Effector memory CD8-positive, alpha-beta T cell (primary cell): ENCODE measurements around the gene EFNA2.

Source experiments
- ATAC-seq: fragments of 150-1000 bp; cut with Tn5 transposase; replicated peaks from 2 replicates; pipeline ENCODE4 v1.10.0; 2021; ENCODE audit warnings: mild to moderate bottlenecking, moderate library complexity
- DNase-seq, 3 experiments: peaks; one replicate each; pipeline ENCODE4 v3.0.0; 2021
- H3K27ac Mint-ChIP-seq, 2 donors: one replicate each; pipeline ENCODE4 v1.8.0; 2022; ENCODE audit warnings: mild to moderate bottlenecking in 2 of 2, mixed read lengths in 2 of 2, moderate library complexity in 2 of 2
- H3K27me3 Mint-ChIP-seq, 2 donors: one replicate each; pipeline ENCODE4 v1.8.0; 2022; ENCODE audit warnings: mixed read lengths in 2 of 2
- H3K36me3 Mint-ChIP-seq: one replicate; pipeline ENCODE4 v1.8.0; 2022; ENCODE audit warnings: mild to moderate bottlenecking, moderate library complexity, mixed read lengths; ENCODE audit not compliant: insufficient read depth
- H3K4me1 Mint-ChIP-seq, 2 donors: one replicate each; pipeline ENCODE4 v1.8.0; 2022; ENCODE audit warnings: low read depth in 2 of 2, mixed read lengths in 2 of 2
- H3K4me3 Mint-ChIP-seq, 2 donors: one replicate each; pipeline ENCODE4 v1.8.0; 2022; ENCODE audit warnings: mild to moderate bottlenecking in 2 of 2, mixed read lengths in 2 of 2, moderate library complexity in 2 of 2
- H3K9me3 Mint-ChIP-seq, 2 donors: one replicate each; pipeline ENCODE4 v1.8.0; 2022; ENCODE audit warnings: mixed read lengths in 2 of 2

The EFNA2 gene

DNA sequence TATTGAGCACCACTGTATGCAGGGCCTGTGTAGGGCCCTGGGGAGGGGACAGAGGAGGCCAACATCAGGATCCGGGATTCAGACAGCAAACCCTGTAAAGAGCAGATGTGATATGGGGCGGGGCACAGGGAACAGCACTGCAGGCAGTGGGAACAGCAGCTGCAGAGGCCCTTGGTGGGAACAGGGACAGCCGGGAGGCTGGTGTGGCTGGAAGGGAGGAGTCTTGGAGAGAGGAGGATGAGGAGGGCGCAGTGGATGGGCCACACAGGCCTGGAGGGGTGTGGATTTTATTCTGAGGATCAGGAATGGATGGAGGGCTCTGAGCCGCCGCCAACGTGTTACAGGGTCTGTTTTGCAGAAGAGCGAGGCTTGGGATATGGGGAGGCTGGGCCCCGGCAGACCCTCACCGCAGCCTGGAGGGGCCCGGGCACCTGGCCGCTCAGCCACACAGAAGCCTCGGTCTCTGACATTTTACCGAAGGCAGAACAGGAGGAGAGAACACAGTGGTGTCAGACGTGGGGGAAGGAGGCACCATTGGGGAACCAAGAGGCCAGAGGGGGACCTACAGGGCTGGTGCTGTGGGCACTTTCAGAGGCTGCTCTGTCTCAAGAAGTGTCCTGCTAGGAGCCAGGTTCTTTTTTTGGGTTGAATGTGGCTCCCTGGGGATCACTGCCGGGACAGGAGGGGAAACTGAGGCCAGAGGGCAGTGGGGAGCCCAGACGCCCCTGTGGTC is 6.9 kb downstream of the EFNA2 start:
- DNase-seq (no peak), ATAC-seq (no peak)
- Mint-ChIP-seq H3K36me3 (no peaks in the 10 kb centered on the region), H3K27ac (no peak overlapping the region), H3K27me3 (peaks cover 17 to 56% of the 10 kb centered on the region in 2 donors), H3K4me3 (no peak overlapping the region), H3K4me1 (peaks cover 2 to 4% of the 10 kb centered on the region in 2 donors), H3K9me3 (no peaks in the 10 kb centered on the region)

GRCh38 chr19:1293782-1294604 is 8.3 kb downstream of the EFNA2 start:
- H3K4me3 Mint-ChIP-seq: no peak overlapping the region
- no peaks in the 10 kb centered on the region for H3K9me3 Mint-ChIP-seq
- no peak for DNase-seq
- H3K27ac Mint-ChIP-seq: no peak overlapping the region
- H3K27me3 Mint-ChIP-seq: peaks cover 17 to 51% of the 10 kb centered on the region in 2 donors
- H3K4me1 Mint-ChIP-seq: peaks cover 0 to 4% of the 10 kb centered on the region in 2 donors
- no peak for ATAC-seq
- H3K36me3 Mint-ChIP-seq: no peaks in the 10 kb centered on the region

GRCh38 chr19:1294688-1295087 is 9.0 kb downstream of the EFNA2 start:
- ATAC-seq: no peak
- no peak for DNase-seq
- H3K27ac Mint-ChIP-seq: no peak overlapping the region
- no peaks in the 10 kb centered on the region for H3K9me3 Mint-ChIP-seq
- H3K27me3 Mint-ChIP-seq: peaks cover 17 to 44% of the 10 kb centered on the region in 2 donors
- H3K36me3 Mint-ChIP-seq: no peaks in the 10 kb centered on the region
- peaks cover 0 to 4% of the 10 kb centered on the region in 2 donors for H3K4me1 Mint-ChIP-seq
- peak overlapping the region; percentile 4 to 41 for H3K4me3 Mint-ChIP-seq

- Mint-ChIP-seq H3K36me3 (no peaks in the 10 kb centered on the region), H3K4me1 (peaks cover 0 to 4% of the 10 kb centered on the region in 2 donors), H3K27me3 (peaks cover 17 to 37% of the 10 kb centered on the region in 2 donors), H3K27ac (no peak overlapping the region), H3K9me3 (no peaks in the 10 kb centered on the region), H3K4me3 (no peak overlapping the region)
- peak; percentile 49 for ATAC-seq
- no peak for DNase-seq
These were observed 9.7 kb downstream of the EFNA2 start for GRCh38 chr19:1295169-1296012.

DNA sequence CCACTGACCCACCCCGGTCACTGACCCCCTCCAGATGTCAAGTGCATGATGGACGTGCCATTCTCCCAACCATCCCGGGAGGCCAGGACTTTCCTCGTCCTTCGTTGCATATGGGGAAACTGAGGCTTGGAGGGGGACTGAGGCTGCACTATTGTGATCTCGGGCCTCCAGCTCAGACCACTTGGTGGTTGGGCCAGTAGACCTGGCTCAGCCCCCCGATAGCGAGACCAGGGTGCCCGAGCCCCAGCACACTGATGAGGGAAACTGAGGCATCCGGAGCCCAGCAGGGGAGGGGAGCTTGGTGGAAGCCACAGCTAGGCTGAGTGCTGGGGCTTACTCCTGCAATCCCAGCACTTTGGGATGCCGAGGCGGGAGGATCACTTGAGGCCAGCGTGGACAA is 10.4 kb downstream of the EFNA2 start:
- Mint-ChIP-seq H3K4me3 (no peak overlapping the region), H3K27ac (no peak overlapping the region), H3K9me3 (no peaks in the 10 kb centered on the region), H3K36me3 (no peaks in the 10 kb centered on the region), H3K27me3 (peaks cover 17 to 37% of the 10 kb centered on the region in 2 donors), H3K4me1 (peaks cover 0 to 4% of the 10 kb centered on the region in 2 donors)
- ATAC-seq (no peak), DNase-seq (no peak)

- DNase-seq (no peak), ATAC-seq (no peak)
- Mint-ChIP-seq H3K4me3 (no peak overlapping the region), H3K9me3 (no peaks in the 10 kb centered on the region), H3K27me3 (peaks cover 17 to 37% of the 10 kb centered on the region in 2 donors), H3K27ac (no peak overlapping the region), H3K4me1 (peaks cover 0 to 4% of the 10 kb centered on the region in 2 donors), H3K36me3 (no peaks in the 10 kb centered on the region)
These were observed 11.1 kb downstream of the EFNA2 start for GRCh38 chr19:1296575-1297271.

DNA sequence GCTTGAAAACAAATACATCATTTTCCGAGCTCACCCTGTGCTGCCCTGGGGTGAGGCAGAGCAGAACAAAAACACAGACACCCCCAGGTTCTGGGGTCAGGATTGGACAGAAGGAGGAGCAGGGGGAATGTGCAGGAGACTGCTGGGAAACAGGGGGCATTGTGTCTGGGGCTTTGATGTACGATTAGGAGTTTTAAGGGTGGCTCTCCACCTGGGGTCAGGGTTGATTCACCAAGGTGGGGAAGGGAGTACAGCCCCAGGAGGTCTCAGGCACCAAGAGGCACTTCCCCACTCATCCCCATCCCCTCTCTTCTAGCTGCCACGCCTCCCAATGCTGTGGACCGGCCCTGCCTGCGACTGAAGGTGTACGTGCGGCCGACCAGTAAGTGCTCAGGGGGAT is 12.6 kb downstream of the EFNA2 start:
- no peak for DNase-seq
- Mint-ChIP-seq H3K27ac (no peak overlapping the region), H3K27me3 (peaks cover 7 to 23% of the 10 kb centered on the region in 2 donors), H3K4me3 (no peak overlapping the region), H3K4me1 (no peaks in the 10 kb centered on the region), H3K36me3 (no peaks in the 10 kb centered on the region), H3K9me3 (no peaks in the 10 kb centered on the region)
- no peak for ATAC-seq

- H3K27me3 Mint-ChIP-seq: peaks cover 2 to 13% of the 10 kb centered on the region in 2 donors
- no peaks in the 10 kb centered on the region for H3K36me3 Mint-ChIP-seq
- no peak overlapping the region for H3K4me3 Mint-ChIP-seq
- ATAC-seq (no peak), DNase-seq (no peak)
- H3K4me1 Mint-ChIP-seq: no peaks in the 10 kb centered on the region
- H3K27ac Mint-ChIP-seq: no peak overlapping the region
- H3K9me3 Mint-ChIP-seq: no peaks in the 10 kb centered on the region
These were observed 14.1 kb downstream of the EFNA2 start for GRCh38 chr19:1299801-1300200.

DNA sequence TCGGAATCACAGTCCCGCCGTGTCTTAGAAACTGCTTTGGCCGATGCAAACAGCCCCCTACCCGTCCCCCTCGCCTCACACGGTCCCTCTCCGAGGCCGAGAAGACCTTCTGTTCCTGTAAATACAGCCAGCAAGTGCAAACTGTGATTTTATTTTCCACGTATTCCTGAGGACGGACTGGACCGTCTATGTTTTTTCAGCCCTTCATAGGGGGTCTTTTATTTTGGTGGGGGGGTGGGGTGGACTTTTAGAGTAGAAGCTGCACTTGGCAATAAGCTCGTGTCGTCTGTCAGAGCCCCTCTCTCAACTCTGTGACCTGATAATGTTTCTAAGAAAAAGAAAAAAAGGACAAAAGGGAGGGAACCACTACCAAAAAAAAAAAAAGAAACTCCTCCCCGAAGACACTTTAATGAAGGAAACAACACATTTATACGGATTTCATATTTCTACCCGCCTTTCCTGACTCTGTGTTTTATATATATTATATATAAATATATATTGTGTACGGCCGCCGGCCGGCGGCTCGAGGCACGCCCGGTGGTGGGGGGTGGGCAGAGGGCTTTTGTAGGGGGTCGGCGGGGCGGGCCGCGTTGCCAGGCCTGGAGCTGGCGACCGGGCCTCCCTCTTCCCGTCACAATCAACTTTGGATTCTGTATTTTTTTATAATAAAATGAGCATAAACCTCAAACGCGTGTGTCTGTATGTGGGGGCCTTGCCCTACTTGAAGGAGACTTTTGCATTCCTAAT is 15.2 kb downstream of the EFNA2 start:
- peaks cover 0 to 11% of the 10 kb centered on the region in 2 donors for H3K27me3 Mint-ChIP-seq
- H3K4me1 Mint-ChIP-seq: no peaks in the 10 kb centered on the region
- ATAC-seq (no peak), DNase-seq (no peak)
- H3K27ac Mint-ChIP-seq: no peak overlapping the region
- H3K9me3 Mint-ChIP-seq: no peaks in the 10 kb centered on the region
- no peaks in the 10 kb centered on the region for H3K36me3 Mint-ChIP-seq
- no peak overlapping the region for H3K4me3 Mint-ChIP-seq

DNA sequence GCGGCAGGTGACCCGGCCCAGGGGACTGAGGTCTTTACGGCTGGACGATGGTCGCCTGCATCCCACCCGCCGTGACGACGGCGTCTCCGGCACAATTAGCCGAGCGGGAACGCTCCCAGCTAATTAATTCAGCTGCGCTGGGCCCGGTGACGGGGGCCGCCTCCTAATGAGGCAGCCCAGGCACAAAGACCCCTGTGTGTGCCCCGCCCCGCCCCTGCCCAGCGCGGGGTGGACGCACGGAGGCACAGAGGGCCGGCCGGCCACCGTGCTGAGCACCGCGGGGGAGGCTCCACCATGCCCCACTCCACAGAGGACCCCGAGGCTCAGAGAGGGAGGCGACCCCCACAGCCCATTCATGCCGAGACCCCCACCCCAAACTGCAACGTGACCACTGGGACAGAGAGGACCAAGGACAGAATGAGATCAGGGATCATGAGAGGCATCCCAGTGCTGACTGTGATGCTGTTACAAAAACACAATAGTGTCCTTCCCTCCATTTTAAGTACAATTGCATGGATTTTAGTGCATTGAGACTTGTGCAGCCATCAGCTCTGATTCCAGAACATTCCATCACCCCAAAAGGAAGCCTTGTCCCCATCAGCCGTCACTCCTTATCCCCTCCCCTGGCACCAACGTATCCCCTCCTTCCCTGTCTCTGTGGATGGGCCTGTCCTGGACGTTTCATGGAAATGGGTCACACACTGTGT is 17.0 kb downstream of the EFNA2 start:
- H3K27ac Mint-ChIP-seq: no peak overlapping the region
- no peaks in the 10 kb centered on the region for H3K36me3 Mint-ChIP-seq
- ATAC-seq (no peak), DNase-seq (no peak)
- no peaks in the 10 kb centered on the region for H3K4me1 Mint-ChIP-seq
- H3K9me3 Mint-ChIP-seq: no peaks in the 10 kb centered on the region
- peaks cover 0 to 8% of the 10 kb centered on the region in 2 donors for H3K27me3 Mint-ChIP-seq
- H3K4me3 Mint-ChIP-seq: no peak overlapping the region

DNA sequence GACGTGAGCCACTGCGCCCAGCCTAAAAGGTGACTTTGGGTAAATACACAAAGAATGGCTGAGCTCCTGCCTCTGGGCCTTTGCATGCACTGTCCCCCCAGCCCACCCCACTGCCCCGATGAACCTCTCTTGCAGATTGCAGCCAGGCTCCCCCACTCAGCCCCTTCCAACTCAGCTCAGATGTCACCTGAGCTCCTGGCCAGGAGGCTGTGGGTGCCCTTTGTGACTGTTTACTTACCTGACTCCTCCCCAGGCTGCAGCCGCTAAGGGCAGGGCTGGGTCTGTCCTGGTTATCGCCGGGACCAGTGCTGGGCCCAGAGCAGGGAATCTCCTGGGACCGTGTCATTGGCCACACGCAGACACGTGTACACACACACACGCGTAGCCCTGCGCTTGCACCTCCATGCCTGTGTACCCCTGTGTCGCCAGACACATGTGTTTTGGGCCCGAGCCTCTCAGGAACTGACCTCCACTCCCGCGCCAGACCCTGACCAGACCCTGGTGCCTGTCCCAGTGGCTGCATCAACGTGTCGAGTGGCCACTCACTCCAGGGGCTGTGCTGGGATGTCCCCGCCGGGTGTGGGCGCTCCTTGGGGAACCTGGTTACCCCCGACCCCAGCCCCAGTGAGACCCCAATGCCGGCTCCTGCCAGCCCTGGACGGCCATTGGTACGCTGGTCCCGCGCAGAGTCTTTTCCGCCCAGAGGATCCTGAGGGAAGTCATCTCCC is 18.7 kb downstream of the EFNA2 start:
- no peaks in the 10 kb centered on the region for H3K9me3 Mint-ChIP-seq
- no peaks in the 10 kb centered on the region for H3K4me1 Mint-ChIP-seq
- no peaks in the 10 kb centered on the region for H3K27me3 Mint-ChIP-seq
- no peak overlapping the region for H3K27ac Mint-ChIP-seq
- ATAC-seq (no peak), DNase-seq (no peak)
- no peaks in the 10 kb centered on the region for H3K36me3 Mint-ChIP-seq
- H3K4me3 Mint-ChIP-seq: no peak overlapping the region
